ENCODE measurements around the gene GPNMB. TPM values are rescaled to one million over a fixed set of nuclear protein-coding genes. Genes with fewer than 3 reads are reported as not detected.
A peak's percentile ranks its signal among the peaks of the same experiment; 100 is the strongest.

GPNMB gene
- total RNA-seq, 1 donor, result 525 TPM

DNA sequence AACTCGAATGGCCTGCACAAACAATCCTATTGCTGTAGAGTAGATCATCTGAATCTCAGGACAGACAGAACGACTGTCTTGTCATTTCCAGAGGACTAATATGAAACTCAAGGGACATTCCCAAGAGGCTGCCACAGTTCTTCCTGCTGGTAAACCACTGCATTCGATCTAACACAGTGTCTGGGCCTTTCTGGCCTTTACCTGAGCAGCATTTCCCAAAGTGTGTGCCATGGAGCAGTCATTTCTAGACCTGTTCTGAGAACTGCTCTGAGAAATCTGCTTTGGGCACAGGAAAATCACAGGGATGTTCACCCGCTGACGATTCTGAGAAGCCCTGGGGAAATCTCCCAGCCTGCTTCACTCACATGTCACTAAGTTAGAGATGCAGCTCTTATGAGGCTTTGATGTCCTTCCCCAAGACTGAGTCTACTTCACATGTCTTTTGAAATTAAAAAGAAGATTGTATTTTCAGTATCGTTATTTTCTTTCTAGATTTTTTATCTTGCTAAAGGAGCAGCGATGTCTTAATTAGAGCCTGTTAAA is 18.4 kb downstream of the GPNMB start:
- no peak for DNase-seq (ENCODE audit: low read depth)
- TF ChIP-seq, protein P1, sequence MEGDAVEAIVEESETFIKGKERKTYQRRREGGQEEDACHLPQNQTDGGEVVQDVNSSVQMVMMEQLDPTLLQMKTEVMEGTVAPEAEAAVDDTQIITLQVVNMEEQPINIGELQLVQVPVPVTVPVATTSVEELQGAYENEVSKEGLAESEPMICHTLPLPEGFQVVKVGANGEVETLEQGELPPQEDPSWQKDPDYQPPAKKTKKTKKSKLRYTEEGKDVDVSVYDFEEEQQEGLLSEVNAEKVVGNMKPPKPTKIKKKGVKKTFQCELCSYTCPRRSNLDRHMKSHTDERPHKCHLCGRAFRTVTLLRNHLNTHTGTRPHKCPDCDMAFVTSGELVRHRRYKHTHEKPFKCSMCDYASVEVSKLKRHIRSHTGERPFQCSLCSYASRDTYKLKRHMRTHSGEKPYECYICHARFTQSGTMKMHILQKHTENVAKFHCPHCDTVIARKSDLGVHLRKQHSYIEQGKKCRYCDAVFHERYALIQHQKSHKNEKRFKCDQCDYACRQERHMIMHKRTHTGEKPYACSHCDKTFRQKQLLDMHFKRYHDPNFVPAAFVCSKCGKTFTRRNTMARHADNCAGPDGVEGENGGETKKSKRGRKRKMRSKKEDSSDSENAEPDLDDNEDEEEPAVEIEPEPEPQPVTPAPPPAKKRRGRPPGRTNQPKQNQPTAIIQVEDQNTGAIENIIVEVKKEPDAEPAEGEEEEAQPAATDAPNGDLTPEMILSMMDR (IDR thresholded peaks at IDR 0.05; ENCODE audit: insufficient read depth, low read length), result no peak
- H3K4me3 ChIP-seq (ENCODE audit: low read depth, low read length), result no peak overlapping the region

DNA sequence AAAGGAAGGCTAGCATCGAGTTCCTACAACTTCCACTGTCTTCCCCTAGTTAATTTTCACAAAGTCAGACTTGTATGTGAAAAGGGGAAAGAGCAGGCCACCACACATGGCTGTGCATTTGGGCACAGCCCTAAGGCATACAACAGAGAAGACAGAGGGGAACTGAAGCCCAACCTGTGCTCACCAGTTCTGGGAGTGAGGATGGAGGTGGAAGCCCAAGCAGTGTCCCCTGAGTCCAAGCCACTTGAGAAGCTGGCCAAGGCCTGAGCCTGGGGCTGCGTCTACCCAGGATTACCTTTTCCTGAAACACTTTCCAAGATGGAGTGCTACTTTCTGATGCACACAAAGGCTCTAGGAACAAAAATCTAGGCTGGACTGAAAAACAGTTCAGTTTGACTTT is 20.3 kb downstream of the GPNMB start:
- DNase-seq (ENCODE audit: low read depth), result no peak
- no peak overlapping the region for H3K4me3 ChIP-seq (ENCODE audit: low read depth, low read length)
- TF ChIP-seq, protein P1 (IDR thresholded peaks at IDR 0.05; ENCODE audit: insufficient read depth, low read length), result no peak

DNA sequence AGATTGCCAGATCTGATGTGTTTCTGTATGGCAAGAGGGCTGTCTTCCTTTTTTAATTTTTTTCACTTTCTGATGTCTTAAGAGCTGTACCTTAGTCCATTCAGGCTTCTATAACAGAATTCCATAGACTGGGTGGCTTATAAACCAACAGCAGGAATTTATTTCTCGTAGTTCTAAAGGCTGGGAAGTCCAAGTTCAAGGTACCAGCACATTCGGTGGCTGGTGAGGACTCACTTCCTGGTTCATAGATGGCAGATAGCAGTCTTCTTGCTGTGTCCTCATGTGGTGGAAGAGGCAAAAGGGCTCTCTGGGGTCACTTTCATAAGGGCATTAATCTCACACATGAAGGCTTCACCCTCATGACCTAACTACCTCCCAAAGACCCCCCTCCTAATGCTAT is 20.8 kb downstream of the GPNMB start:
- DNase-seq (ENCODE audit: low read depth), result no peak
- TF ChIP-seq, protein P1 (IDR thresholded peaks at IDR 0.05; ENCODE audit: insufficient read depth, low read length), result no peak
- H3K4me3 ChIP-seq (ENCODE audit: low read depth, low read length), result no peak overlapping the region

DNA sequence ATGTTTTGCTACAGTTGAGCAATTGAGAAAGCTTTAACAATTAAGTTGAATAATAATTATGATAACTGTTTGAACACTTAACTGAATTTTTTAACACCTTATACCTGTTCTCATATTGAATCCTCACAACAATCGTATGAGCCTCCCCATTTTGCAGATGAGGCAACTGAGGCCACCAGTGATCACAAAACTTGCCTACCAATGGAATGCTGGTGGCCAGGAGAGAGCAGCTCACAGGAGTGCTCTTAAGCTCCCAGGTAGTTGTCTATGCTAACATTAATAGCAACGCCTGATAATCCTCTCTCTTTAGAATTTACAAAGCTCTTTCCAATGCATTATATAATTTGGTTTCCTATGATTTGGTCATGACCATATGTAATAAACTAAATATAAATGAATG is 21.6 kb downstream of the GPNMB start:
- DNase-seq (ENCODE audit: low read depth), result no peak
- TF ChIP-seq, protein P1 (IDR thresholded peaks at IDR 0.05; ENCODE audit: insufficient read depth, low read length), result no peak
- H3K4me3 ChIP-seq (ENCODE audit: low read depth, low read length), result no peak overlapping the region

DNA sequence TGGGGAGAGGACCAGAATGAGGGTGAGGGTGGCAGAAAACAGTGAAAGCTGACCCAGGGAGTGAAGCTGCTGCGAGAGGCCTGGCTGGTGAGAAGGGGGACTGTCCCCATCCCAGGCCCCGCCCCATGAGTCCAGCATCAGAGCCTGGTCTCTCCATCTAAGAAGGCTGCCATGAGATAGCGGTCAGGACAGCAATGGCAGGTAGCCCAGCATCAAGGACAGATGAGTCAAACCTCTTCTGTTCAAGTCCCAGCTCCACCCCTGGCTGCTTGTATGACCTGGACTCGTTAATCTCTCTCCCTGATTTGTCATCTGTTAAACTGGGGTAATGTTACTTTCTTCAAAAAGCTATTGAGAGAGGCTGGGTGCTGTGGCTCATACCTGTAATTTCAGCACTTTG is 22.2 kb downstream of the GPNMB start:
- no peak for DNase-seq (ENCODE audit: low read depth)
- H3K4me3 ChIP-seq (ENCODE audit: low read depth, low read length), result no peak overlapping the region
- TF ChIP-seq, protein P1 (IDR thresholded peaks at IDR 0.05; ENCODE audit: insufficient read depth, low read length), result no peak

DNA sequence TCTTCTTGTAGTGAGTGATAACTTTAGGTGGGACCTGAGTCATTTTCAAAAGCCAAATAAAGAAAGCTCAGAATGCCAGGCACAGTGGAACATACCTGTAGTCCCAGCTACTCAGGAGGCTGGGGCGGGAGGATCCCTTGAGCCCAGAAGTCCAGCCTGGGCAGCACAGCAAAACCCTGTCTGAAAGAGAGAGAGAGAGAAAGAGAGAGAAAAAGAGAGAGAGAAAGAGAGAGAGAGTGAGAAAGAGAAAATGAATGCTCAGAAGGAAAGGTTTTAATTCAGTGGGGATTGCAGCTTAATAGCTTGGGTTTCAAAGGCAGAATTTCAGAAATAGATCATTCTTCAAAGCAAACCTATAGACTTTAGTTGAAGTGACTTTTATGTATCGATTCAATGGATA is 25.7 kb downstream of the GPNMB start:
- TF ChIP-seq, protein P1 (IDR thresholded peaks at IDR 0.05; ENCODE audit: insufficient read depth, low read length), result no peak
- H3K4me3 ChIP-seq (ENCODE audit: low read depth, low read length), result no peak overlapping the region
- no peak for DNase-seq (ENCODE audit: low read depth)

DNA sequence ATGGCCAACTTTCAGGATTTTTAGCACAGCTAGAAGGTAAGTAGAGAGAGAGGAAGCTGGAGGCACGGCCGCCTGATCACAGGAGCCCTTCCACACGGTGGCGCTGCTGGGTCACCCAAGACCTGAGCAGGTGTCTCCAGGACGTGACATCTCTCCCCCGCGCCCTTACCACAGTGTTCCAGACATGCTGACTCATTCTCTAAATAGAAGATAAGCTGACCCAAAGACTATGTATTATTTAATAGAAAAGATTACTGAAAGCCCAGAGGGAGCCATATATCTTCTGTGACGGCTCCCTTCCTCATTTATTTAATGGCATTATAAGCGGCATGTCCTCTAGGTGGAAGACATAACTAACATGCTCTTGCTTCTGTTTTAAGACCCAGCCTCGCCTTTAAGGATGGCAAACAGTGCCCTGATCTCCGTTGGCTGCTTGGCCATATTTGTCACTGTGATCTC is 26.6 kb downstream of the GPNMB start:
- peak; percentile 92 for DNase-seq (ENCODE audit: low read depth)
- TF ChIP-seq, protein P1 (IDR thresholded peaks at IDR 0.05; ENCODE audit: insufficient read depth, low read length), result peak; percentile 84
- no peak overlapping the region for H3K4me3 ChIP-seq (ENCODE audit: low read depth, low read length)
